PC-9 (cell line): ENCODE results near the gene CD276. TPM values are rescaled to one million over a fixed set of nuclear protein-coding genes. Genes with fewer than 3 reads are reported as not detected.

ENCODE experiments used
- BruUV-seq: library from RNA; stranded (reverse); fragments of 400-500 nt; replicated peaks from 2 replicates; lab custom pipeline; 2021; lab: Mats Ljungman, UMichigan
- CTCF ChIA-PET: fragments of 300-600 bp; sonication (Branson Sonifier 250); formaldehyde crosslinking; loops from one replicate; lab custom pipeline; 2022; ENCODE audit warnings: antibody characterized with exemption; lab: Charles Lee
- POLR2A ChIA-PET: fragments of 300-600 bp; sonication (Branson Sonifier 250); formaldehyde crosslinking; loops from one replicate; lab custom pipeline; 2022; ENCODE audit warnings: antibody characterized with exemption; ENCODE audit not compliant: unreplicated experiment; lab: Charles Lee
- DNase-seq, 2 experiments: peaks; one replicate each; pipeline versions ENCODE4 v3.0.0 to v3.0.0-alpha.2; 2015 to 2022; ENCODE audit warnings: mixed read lengths in 1 of 2
- H2AFZ ChIP-seq: fragments of 200-600 bp; sonication (generic); 2 replicates; pipeline ENCODE4 v1.8.1; 2017; ENCODE audit warnings: antibody characterized with exemption
- H3F3A ChIP-seq: fragments of 200-600 bp; sonication (generic); 2 replicates; pipeline ENCODE4 v1.8.1; 2017; ENCODE audit warnings: antibody characterized with exemption, mild to moderate bottlenecking, low read depth; ENCODE audit not compliant: insufficient read depth
- H3K27ac ChIP-seq: fragments of 200-600 bp; sonication (generic); 2 replicates; pipeline ENCODE4 v1.6.1; 2016; ENCODE audit warnings: mixed run types
- H3K27me3 ChIP-seq: fragments of 200-600 bp; sonication (generic); 2 replicates; pipeline ENCODE4 v1.6.1; 2016; ENCODE audit warnings: low read depth, mixed run types; ENCODE audit not compliant: insufficient read depth
- H3K36me3 ChIP-seq: fragments of 200-600 bp; sonication (generic); 2 replicates; pipeline ENCODE4 v1.6.1; 2016; ENCODE audit warnings: low read depth, mixed run types
- H3K4me1 ChIP-seq: fragments of 200-600 bp; sonication (generic); replicated peaks from 2 replicates; pipeline ENCODE4 v1.6.1; 2016; ENCODE audit warnings: mixed run types; ENCODE audit not compliant: insufficient read depth
- H3K4me2 ChIP-seq: fragments of 200-600 bp; sonication (generic); 2 replicates; pipeline ENCODE4 v1.6.1; 2017; ENCODE audit warnings: mixed run types
- H3K4me3 ChIP-seq: fragments of 200-600 bp; sonication (generic); 2 replicates; pipeline ENCODE4 v1.6.1; 2016; ENCODE audit warnings: mixed run types
- H3K79me2 ChIP-seq: fragments of 200-600 bp; sonication (generic); 2 replicates; pipeline ENCODE4 v1.6.1; 2017; ENCODE audit warnings: low read depth, mixed run types
- H3K9me2 ChIP-seq: fragments of 200-600 bp; sonication (generic); 2 replicates; pipeline ENCODE4 v1.8.1; 2017; ENCODE audit warnings: mild to moderate bottlenecking; ENCODE audit not compliant: insufficient read depth
- H3K9me3 ChIP-seq: fragments of 200-600 bp; sonication (generic); 2 replicates; pipeline ENCODE4 v1.8.1; 2016; ENCODE audit warnings: low read depth; ENCODE audit not compliant: insufficient read depth
- H4K20me1 ChIP-seq: fragments of 200-600 bp; sonication (generic); 2 replicates; pipeline ENCODE4 v1.8.1; 2017; ENCODE audit not compliant: insufficient read depth
- EZH2 ChIP-seq: fragments of 200-600 bp; sonication (generic); IDR thresholded peaks from 2 replicates; pipeline ENCODE4 v1.8.0; 2017; ENCODE audit warnings: antibody characterized with exemption, low read depth
- intact Hi-C: fragments of 100-400 bp; cut with micrococcal nuclease; formaldehyde crosslinking; loops from one replicate; pipeline ENCODE4 v1.10.0; 2022; ENCODE audit not compliant: unreplicated experiment
- total RNA-seq: library from RNA; stranded (reverse); gene quantifications from 2 replicates; pipeline ENCODE4 v1.2.3, GENCODE V29; 2021
- TF ChIP-seq, protein P1 (sequence below): fragments of 200-600 bp; sonication (generic); conservative IDR thresholded peaks from 2 replicates; pipeline ENCODE4 v1.6.1; 2017; ENCODE audit warnings: mixed run types, antibody characterized with exemption, mild to moderate bottlenecking, moderate library complexity

The CD276 gene
- total RNA-seq, 1 experiment from 2014 or later: 82.6 TPM

DNA sequence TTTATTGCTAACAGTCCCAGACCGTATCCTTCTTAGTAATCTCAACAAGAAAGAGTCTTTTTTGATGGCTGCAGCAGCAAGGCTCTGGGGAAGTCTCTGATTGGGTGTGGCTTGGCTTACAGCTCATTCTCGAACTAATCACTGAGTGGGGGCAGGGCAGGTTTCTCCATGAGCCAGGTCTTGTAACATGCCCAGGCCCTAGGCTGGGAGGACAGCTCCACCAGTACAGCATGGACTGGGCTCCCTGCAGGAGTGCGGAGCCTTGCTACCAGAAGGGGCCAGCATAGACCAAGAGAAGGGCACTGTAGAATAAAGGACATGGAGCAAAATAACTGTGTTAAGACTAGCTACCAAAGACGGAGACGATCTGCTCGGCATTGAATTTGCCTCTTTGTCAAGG, 7.2 kb downstream of the CD276 start:
- Histone ChIP-seq H4K20me1 (peaks cover 45% of the 10 kb centered on the region), H3K27ac (no peak overlapping the region), H3K4me2 (no peak overlapping the region), H3K4me1 (peaks cover 24% of the 10 kb centered on the region), H3K79me2 (peaks cover 47% of the 10 kb centered on the region), H3K9me3 (no peaks in the 10 kb centered on the region), H3K9me2 (no peaks in the 10 kb centered on the region), H3K27me3 (no peaks in the 10 kb centered on the region), H2AFZ (no peak overlapping the region), H3F3A (no peaks in the 10 kb centered on the region; the same call in 1 of the 2 replicates), H3K36me3 (no peaks in the 10 kb centered on the region), H3K4me3 (no peak overlapping the region)
- ChIA-PET CTCF (interaction anchor here (0.8 to 1.0 kb wide), 2 partner anchors 8 to 55 kb away, joined by 3 read pairs; no protein-coding TSS in a partner anchor), POLR2A (no interaction called here)
- TF ChIP-seq EZH2: no peak
- TF ChIP-seq, protein P1, sequence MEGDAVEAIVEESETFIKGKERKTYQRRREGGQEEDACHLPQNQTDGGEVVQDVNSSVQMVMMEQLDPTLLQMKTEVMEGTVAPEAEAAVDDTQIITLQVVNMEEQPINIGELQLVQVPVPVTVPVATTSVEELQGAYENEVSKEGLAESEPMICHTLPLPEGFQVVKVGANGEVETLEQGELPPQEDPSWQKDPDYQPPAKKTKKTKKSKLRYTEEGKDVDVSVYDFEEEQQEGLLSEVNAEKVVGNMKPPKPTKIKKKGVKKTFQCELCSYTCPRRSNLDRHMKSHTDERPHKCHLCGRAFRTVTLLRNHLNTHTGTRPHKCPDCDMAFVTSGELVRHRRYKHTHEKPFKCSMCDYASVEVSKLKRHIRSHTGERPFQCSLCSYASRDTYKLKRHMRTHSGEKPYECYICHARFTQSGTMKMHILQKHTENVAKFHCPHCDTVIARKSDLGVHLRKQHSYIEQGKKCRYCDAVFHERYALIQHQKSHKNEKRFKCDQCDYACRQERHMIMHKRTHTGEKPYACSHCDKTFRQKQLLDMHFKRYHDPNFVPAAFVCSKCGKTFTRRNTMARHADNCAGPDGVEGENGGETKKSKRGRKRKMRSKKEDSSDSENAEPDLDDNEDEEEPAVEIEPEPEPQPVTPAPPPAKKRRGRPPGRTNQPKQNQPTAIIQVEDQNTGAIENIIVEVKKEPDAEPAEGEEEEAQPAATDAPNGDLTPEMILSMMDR: no peak
- DNase-seq: no peak
- no TSS peak for BruUV-seq
- intact Hi-C loops: no loop called here

DNA sequence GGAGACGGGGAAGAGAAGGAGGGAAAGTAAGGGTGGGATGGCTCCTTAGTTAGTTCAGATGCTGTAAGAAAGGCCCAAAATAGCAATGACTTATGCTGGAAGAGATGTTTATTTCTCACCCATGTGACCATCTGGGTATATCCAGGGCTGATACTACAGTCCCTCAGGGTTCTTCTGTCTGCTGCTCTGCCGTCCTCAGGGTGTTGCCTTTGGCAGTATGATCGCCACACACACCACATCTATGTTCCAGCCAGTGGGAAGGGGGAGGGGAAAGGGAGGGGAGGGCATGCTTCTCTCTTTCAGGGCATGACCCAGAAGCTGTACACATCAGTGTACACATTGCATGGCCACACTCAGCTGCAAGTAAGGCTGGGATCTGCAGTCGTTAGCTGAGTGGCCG, 10.2 kb downstream of the CD276 start:
- H3K27me3 ChIP-seq: no peaks in the 10 kb centered on the region
- H2AFZ ChIP-seq: no peak overlapping the region
- peaks cover 20% of the 10 kb centered on the region for H3K79me2 ChIP-seq
- no peak for DNase-seq
- H3K36me3 ChIP-seq: no peaks in the 10 kb centered on the region
- intact Hi-C loops: no loop called here
- CTCF ChIA-PET: no interaction called here
- no peak overlapping the region for H3K4me3 ChIP-seq
- H4K20me1 ChIP-seq: peaks cover 33% of the 10 kb centered on the region; the same call in 1 of the 2 replicates
- no peak for TF ChIP-seq EZH2
- TF ChIP-seq, protein P1: no peak
- H3K4me2 ChIP-seq: no peak overlapping the region
- no peak overlapping the region for H3K27ac ChIP-seq
- H3K9me2 ChIP-seq: no peaks in the 10 kb centered on the region
- no peaks in the 10 kb centered on the region for H3K9me3 ChIP-seq
- POLR2A ChIA-PET: no interaction called here
- H3F3A ChIP-seq: peaks cover 3% of the 10 kb centered on the region; the same call in 1 of the 2 replicates
- no TSS peak for BruUV-seq
- H3K4me1 ChIP-seq: peaks cover 5% of the 10 kb centered on the region

GRCh38 chr15:73695773-73696640, 11.8 kb downstream of the CD276 start:
- Histone ChIP-seq H4K20me1 (peaks cover 37% of the 10 kb centered on the region; the same call in 1 of the 2 replicates), H3K9me2 (no peaks in the 10 kb centered on the region), H3K79me2 (peaks cover 5% of the 10 kb centered on the region; the same call in 1 of the 2 replicates), H3K4me3 (no peak overlapping the region), H2AFZ (no peak overlapping the region), H3K4me2 (no peak overlapping the region), H3F3A (peaks cover 3% of the 10 kb centered on the region; the same call in 1 of the 2 replicates), H3K4me1 (no peaks in the 10 kb centered on the region), H3K36me3 (no peaks in the 10 kb centered on the region), H3K9me3 (no peaks in the 10 kb centered on the region), H3K27ac (no peak overlapping the region), H3K27me3 (no peaks in the 10 kb centered on the region)
- ChIA-PET POLR2A (no interaction called here), CTCF (interaction anchor here (4.9 kb wide), 1 partner anchor 60 kb away, joined by 36 read pairs; no protein-coding TSS in a partner anchor)
- DNase-seq: no peak
- intact Hi-C loops: no loop called here
- TF ChIP-seq EZH2: no peak
- TF ChIP-seq, protein P1: no peak
- no TSS peak for BruUV-seq
